GM13977 (cell line): ENCODE results near the gene FRG2C.

Experiments used
- DNase-seq: peaks from one replicate; pipeline ENCODE4 v3.0.0; 2012; ENCODE audit warnings: low spot score
- in situ Hi-C: fragments of 300-500 bp; cut with MboI; formaldehyde crosslinking; loops from one replicate; pipeline ENCODE4 v1.12.0; 2022; ENCODE audit warnings: low sequenced_read_pairs, low pct_unique_long_range_greater_than_20kb, mixed read lengths, inconsistent platforms; ENCODE audit not compliant: unreplicated experiment
- TF ChIP-seq, protein P1 (sequence below): IDR thresholded peaks from 2 replicates; pipeline ENCODE4 v1.5.1; 2012; ENCODE audit warnings: mild to moderate bottlenecking, control low read depth; ENCODE audit not compliant: insufficient read depth; ENCODE audit errors: extremely low read depth, missing control alignments

FRG2C gene

DNA sequence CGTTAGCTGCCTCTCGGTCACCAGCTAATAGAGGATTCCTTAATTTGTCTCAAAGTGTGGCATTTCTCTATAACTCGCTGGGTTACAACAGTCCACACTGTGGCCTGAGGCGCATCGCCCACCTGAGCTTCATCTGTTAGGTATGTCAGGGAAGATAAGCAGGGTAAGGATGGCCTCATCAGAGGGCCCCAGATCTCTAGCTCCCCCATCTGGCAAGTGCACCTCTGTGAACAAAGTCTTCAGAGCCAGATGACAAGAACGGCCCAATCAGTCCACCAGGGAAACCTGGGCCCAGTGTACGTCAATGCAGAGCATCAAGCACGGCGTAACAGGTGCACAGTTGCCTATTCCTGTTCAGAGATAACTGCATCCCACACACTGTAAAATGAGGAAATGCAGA, 23.2 kb downstream of the FRG2C start:
- DNase-seq = no peak
- in situ Hi-C loops = no loop called here
- TF ChIP-seq, protein P1, sequence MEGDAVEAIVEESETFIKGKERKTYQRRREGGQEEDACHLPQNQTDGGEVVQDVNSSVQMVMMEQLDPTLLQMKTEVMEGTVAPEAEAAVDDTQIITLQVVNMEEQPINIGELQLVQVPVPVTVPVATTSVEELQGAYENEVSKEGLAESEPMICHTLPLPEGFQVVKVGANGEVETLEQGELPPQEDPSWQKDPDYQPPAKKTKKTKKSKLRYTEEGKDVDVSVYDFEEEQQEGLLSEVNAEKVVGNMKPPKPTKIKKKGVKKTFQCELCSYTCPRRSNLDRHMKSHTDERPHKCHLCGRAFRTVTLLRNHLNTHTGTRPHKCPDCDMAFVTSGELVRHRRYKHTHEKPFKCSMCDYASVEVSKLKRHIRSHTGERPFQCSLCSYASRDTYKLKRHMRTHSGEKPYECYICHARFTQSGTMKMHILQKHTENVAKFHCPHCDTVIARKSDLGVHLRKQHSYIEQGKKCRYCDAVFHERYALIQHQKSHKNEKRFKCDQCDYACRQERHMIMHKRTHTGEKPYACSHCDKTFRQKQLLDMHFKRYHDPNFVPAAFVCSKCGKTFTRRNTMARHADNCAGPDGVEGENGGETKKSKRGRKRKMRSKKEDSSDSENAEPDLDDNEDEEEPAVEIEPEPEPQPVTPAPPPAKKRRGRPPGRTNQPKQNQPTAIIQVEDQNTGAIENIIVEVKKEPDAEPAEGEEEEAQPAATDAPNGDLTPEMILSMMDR = no peak

DNA sequence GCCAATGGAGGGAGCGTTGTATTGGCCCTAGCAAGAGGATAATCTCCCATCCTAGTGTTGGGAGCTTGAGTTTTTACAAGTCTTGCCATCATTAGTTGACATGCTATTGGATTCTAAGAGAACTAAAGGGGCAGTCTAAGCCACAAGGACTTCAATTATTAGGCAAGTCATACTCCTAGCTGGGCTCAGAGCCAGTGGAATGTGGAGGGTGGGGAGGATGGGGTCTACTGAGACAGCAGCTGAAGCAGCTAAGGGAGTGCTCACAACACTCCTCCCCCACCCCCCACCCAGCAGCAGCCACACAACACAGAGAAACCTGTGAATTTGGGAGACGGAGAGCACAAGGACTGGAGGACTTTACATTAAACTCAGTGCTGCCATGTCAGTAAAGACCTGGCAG, 27.9 kb downstream of the FRG2C start:
- no peak for DNase-seq
- in situ Hi-C loops = no loop called here
- TF ChIP-seq, protein P1 = no peak
